Stimulated activated CD4-positive, alpha-beta T cell treated with anti-CD3 and anti-CD28 coated beads, TNF-alpha, amount 100 ng/mL, for 24 hours (primary cell): ENCODE measurements around the gene CGNL1.

Experiments used
- DNase-seq, 3 experiments: peaks; one replicate each; pipeline ENCODE4 v3.0.0-alpha.2; 2020; ENCODE audit warnings: low read depth in 3 of 3

Gene CGNL1

DNA sequence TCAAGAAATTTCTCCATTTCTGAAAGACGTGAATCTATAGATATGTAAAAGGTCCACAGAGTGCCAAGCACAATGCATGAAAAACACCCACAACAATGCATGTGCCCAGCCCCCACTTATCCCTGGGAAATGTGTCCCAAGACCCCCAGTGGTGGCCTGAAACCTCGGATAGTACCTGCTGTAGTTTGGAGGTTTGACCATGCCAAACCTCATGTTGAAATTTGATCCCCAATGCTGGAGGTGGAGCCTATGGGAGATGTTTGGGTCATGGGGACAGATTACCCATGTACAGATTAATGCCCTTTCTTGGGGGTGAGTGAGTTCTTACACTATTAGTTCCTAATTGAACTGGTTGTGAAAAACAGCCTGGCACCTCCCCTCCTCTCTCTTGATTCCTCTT lies 194.0 kb downstream of the CGNL1 start:
- no peak for DNase-seq

DNA sequence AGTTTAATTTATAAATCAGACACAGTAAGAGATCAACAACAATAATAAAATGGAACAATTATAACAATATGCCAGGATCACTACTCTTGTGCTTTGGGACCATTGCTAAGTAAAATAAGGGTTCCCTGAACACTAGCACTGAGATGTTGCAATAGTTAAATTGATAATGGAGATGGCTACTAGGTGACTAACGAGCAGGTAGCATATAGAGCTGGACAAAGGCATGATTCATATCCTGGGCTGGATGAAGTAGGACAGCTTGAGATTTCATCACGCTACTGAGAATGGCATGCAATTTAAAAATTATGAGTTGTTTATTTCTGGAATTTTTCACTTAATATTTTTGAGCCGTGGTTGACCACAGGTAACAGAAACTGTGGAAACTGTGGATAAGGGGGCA lies 194.7 kb downstream of the CGNL1 start:
- no peak for DNase-seq

GRCh38 chr15:57571725-57572124 lies 195.4 kb downstream of the CGNL1 start:
- DNase-seq: no peak

GRCh38 chr15:57572468-57572867 lies 196.2 kb downstream of the CGNL1 start:
- DNase-seq: no peak

DNA sequence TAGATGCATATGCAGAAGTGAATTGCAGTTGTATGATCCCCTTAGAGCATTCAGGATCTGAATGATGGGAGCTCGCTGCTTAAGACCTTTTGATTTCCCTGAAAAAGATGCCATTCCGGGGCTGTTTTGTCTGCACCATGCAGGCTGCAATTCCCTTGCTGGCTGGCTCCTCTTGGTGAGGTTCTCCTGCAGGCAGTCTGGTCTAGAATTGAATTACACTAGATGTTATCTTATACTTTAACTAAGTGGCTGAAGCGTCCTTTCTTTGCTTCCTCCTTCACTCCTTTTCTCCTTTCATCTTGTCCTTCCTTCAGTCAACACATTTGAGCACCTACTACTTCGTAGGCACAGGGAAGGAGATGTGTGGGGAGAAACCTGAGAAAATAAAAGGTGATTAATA lies 196.8 kb downstream of the CGNL1 start:
- DNase-seq: no peak

- no peak for DNase-seq
These were observed 199.1 kb downstream of the CGNL1 start for GRCh38 chr15:57575363-57575762.

- no peak for DNase-seq
These were observed 202.1 kb downstream of the CGNL1 start for GRCh38 chr15:57578288-57578900.

- DNase-seq: no peak
These were observed 204.1 kb downstream of the CGNL1 start for GRCh38 chr15:57580428-57580827.

- DNase-seq: no peak
These were observed 204.6 kb downstream of the CGNL1 start for GRCh38 chr15:57580866-57581265.

DNA sequence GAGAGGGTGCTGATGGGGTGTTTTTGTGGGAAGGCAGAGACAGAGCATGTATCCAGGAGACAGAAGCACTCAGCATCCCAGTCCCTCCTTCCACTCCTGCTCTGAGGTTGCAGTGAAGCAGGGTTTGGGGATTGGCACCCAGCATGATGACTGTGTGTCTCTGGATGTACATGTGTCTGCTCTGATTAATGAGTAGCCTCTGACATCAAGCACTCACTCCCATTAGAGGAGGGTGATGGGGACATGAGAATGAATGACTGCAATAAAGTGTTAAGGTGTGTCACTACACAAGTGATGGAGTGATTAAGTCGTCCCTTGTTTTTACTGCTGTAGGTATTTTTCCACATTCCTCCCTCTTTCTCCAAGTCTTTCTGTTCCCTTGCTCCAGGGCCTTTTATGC lies 205.8 kb downstream of the CGNL1 start:
- DNase-seq: no peak

DNA sequence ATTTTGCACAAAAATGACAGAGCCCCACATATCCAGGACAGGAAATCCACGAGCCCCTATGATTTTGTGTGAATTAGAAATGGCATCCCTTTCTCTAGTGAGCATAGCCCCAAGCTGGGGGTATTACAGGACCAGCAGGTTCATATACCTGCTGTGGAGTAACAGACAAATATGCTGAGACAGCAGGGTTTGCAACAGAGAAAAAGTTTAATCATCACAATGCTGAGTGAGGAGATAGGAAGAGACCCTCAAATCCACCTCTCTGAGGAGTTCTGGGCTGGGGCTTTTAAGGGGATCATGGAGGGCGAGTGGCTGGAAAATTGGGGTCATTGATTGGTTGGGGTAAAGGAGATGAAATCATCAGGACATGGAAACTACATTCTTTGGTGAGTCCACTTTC lies 207.0 kb downstream of the CGNL1 start:
- no peak for DNase-seq

DNA sequence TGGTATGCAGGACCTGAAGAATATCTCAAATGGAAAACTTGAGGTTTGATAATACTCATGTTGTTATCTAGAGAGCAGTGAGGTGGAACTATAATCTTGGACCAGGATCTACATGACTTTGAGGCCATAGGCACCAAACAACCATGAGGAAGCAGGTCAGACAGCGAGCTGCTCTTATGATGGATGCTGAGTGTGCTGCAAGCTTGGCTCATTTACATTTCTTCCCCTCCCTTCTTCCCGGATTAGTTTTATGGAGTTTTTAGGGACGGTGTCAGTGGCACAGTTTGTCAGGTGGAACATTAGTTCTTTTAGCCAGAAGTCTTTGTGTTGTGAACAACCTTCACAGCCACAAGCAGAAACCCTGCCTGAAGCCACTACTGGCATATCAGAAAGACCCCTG lies 207.4 kb downstream of the CGNL1 start:
- DNase-seq: no peak

- DNase-seq: no peak
These were observed 210.5 kb downstream of the CGNL1 start for GRCh38 chr15:57586661-57587424.

DNA sequence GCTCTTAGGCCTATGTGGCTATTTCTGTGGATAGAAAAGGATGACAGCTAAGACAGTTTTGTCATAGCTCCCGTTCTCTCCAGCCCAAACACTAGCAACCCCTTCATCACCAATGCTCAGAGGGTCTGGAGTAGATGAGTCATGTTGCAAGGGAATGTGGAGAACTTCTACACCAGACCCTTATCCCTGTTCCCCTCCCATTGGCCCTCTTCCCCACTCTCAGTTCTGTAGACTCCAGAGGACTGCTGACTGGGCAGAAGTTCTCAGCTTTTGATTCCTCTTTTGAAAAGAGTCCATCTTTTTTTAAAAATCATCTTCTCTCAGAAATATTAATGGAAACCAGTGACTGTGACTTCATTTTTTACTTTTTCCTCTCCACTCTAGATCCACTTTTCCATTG lies 213.0 kb downstream of the CGNL1 start:
- no peak for DNase-seq

DNA sequence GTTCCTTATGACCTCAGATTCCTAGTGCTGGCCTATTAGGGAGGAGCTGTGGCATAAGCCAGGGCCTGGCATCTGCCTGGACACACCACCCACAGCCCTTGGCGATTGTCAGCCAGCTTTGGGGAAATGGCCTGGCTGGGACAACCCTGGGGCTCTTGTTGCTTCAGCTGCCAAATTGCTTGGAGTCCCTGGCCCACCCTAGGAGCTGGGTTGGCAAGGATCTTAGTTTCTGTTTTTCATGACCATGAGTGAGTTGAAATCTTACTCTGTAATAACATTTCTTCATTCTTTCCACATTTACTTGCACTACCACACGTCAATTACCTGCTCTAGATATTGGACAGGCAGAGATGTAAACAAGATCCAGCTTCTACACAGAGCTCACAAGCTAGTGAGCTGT lies 213.4 kb downstream of the CGNL1 start:
- DNase-seq: no peak

DNA sequence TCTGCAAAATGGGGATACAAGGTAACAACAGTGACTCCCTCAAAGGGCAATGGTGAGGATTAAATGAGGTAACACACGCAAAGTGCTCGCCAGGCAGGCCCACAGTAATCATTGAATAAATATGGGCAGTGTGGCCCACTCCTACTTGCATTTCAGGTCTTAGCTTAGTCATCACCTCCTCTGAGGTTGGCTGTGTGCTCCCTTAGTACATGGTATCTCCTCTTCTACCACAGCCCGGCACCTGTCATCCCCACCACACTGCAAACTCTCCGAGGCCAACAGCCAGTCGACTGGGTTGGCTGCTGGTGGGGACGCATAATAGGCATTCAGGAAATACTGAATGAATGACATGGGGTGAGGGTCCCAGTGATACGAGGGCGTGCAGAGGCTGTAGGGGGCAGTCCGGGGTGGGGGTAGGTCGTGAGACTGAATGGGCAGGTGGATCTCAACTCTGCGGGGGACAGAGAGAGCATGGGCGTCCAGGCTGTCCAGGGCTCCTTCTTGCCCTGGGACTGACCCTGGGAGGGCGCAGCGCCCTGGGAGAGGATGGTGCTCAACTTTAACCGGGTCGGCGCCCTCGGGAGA lies 215.0 kb downstream of the CGNL1 start:
- DNase-seq: peak in 1 of 3 experiments; percentile 11

DNA sequence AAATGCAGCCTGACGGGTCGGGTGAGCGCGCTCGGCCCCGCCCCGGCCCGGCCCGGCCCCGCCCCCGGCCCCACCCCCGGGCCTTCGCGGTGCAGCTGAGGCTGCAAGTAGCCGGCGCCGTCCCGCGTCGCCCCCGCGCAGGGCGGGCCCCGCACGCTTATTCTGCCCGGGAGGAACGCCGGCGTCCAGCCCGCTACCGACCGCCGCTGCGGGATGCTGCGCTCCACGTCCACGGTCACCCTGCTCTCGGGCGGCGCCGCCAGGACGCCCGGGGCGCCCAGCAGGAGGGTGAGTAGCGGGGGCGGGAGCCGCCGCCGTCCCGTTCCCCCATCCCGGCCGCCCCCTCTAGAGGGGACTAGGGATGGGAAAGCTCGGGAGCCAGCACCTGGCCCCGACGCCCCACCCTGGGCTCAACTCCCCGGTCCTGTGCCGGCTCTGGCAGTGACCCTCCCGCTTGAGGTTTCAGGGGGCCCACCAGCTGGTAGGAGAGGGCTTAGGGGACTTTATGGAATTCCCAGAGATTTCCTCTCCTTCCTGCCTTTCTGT lies 215.6 kb downstream of the CGNL1 start, which contains the start of gene MYZAP:
Gene MYZAP (plus strand): TSS at position 83 of the 546 bp plus-strand sequence. CDS start 131 bp downstream, at position 214.
- peak; percentile 5 to 56 (median 32) for DNase-seq

- DNase-seq: no peak
These were observed 216.1 kb downstream of the CGNL1 start for GRCh38 chr15:57592426-57592825.

- DNase-seq: no peak
These were observed 216.6 kb downstream of the CGNL1 start for GRCh38 chr15:57592836-57593420.

GRCh38 chr15:57594479-57594878 lies 218.2 kb downstream of the CGNL1 start:
- no peak for DNase-seq

- DNase-seq: no peak
These were observed 218.9 kb downstream of the CGNL1 start for GRCh38 chr15:57595011-57595866.
